Measurements from ENCODE around the gene MYF5. TPM values are rescaled to one million over a fixed set of nuclear protein-coding genes. Genes with fewer than 3 reads are reported as not detected.

Gene MYF5
- total RNA-seq, 2 experiments from 2014 or later: not detected

Other genes starting within 250 kb of the MYF5 start
- gene MYF6, start 9.3 kb upstream of the MYF5 start, total RNA-seq: not detected
- gene LIN7A, start 221.0 kb downstream of the MYF5 start, total RNA-seq: not detected